Trophoblast cell (in vitro differentiated cells and primary cell): ENCODE measurements around the gene THADA.

Source experiments
- DNase-seq, 2 donors: peaks; one replicate each; pipeline ENCODE4 v3.0.0-alpha.2; 2016
- H2AFZ ChIP-seq: 2 replicates; pipeline ENCODE4 v1.6.1; 2013; ENCODE audit warnings: low read length, moderate library complexity, mild to moderate bottlenecking; ENCODE audit not compliant: insufficient read depth, poor library complexity
- H2AK5ac ChIP-seq: 2 replicates; pipeline ENCODE4 v1.6.1; 2013; ENCODE audit warnings: mild to moderate bottlenecking, low read length
- H2BK120ac ChIP-seq: 2 replicates; pipeline ENCODE4 v1.6.1; 2013; ENCODE audit warnings: low read length, mild to moderate bottlenecking, moderate library complexity; ENCODE audit not compliant: insufficient read depth, poor library complexity
- H2BK12ac ChIP-seq: 2 replicates; pipeline ENCODE4 v1.6.1; 2013; ENCODE audit warnings: mild to moderate bottlenecking, low read length, moderate library complexity
- H2BK5ac ChIP-seq: 2 replicates; pipeline ENCODE4 v1.6.1; 2013; ENCODE audit warnings: low read length, low read depth, moderate library complexity, mild to moderate bottlenecking; ENCODE audit not compliant: poor library complexity
- H3K14ac ChIP-seq: 2 replicates; pipeline ENCODE4 v1.6.1; 2013; ENCODE audit warnings: mild to moderate bottlenecking, low read length
- H3K18ac ChIP-seq: 2 replicates; pipeline ENCODE4 v1.6.1; 2013; ENCODE audit warnings: mild to moderate bottlenecking, low read length
- H3K23ac ChIP-seq: 2 replicates; pipeline ENCODE4 v1.6.1; 2013; ENCODE audit warnings: low read length
- H3K27ac ChIP-seq: 2 replicates; pipeline ENCODE4 v1.5.1; 2013; ENCODE audit warnings: low read depth, mild to moderate bottlenecking, inconsistent platforms, low read length, moderate library complexity
- H3K27me3 ChIP-seq: 2 replicates; pipeline ENCODE4 v1.6.1; 2013; ENCODE audit warnings: inconsistent platforms, mild to moderate bottlenecking, low read length, moderate library complexity; ENCODE audit not compliant: insufficient read depth
- H3K36me3 ChIP-seq, 2 experiments: 1 replicate in 1 of 2; 2 replicates in 1 of 2; pipeline ENCODE4 v1.6.1; 2013; ENCODE audit warnings: low read length in 2 of 2, mild to moderate bottlenecking in 2 of 2, moderate library complexity in 1 of 2; ENCODE audit not compliant: insufficient read depth in 2 of 2, control insufficient read depth in 1 of 2
- H3K4ac ChIP-seq: 2 replicates; pipeline ENCODE4 v1.6.1; 2013; ENCODE audit warnings: low read depth, mild to moderate bottlenecking, low read length, moderate library complexity
- H3K4me1 ChIP-seq, 2 experiments: 1 replicate in 1 of 2; 2 replicates in 1 of 2; pipeline ENCODE4 v1.6.1; 2013; ENCODE audit warnings: low read length in 2 of 2, mild to moderate bottlenecking in 2 of 2, moderate library complexity in 1 of 2; ENCODE audit not compliant: insufficient read depth in 2 of 2, control insufficient read depth in 1 of 2
- H3K4me2 ChIP-seq: 2 replicates; pipeline ENCODE4 v1.6.1; 2013; ENCODE audit warnings: inconsistent platforms, mild to moderate bottlenecking, low read length, moderate library complexity
- H3K4me3 ChIP-seq: 2 replicates; pipeline ENCODE4 v1.5.1; 2013; ENCODE audit warnings: mild to moderate bottlenecking, low read depth, low read length, inconsistent platforms
- H3K79me1 ChIP-seq: one replicate; pipeline ENCODE4 v1.6.1; 2013; ENCODE audit warnings: low read length
- H3K79me2 ChIP-seq: 2 replicates; pipeline ENCODE4 v1.6.1; 2013; ENCODE audit warnings: low read length, mild to moderate bottlenecking; ENCODE audit not compliant: control insufficient read depth, insufficient read depth, poor library complexity
- H3K9ac ChIP-seq: 2 replicates; pipeline ENCODE4 v1.6.1; 2013; ENCODE audit warnings: mild to moderate bottlenecking, low read length
- H3K9me3 ChIP-seq: 2 replicates; pipeline ENCODE4 v1.6.1; 2013; ENCODE audit warnings: low read depth, mild to moderate bottlenecking, control low read depth, inconsistent platforms, low read length; ENCODE audit not compliant: insufficient read depth
- H4K12ac ChIP-seq: 2 replicates; pipeline ENCODE4 v1.6.1; 2013; ENCODE audit warnings: low read depth, mild to moderate bottlenecking, low read length, moderate library complexity
- H4K8ac ChIP-seq: 2 replicates; pipeline ENCODE4 v1.6.1; 2013; ENCODE audit warnings: low read depth, mild to moderate bottlenecking, low read length, moderate library complexity
- H4K91ac ChIP-seq: one replicate; pipeline ENCODE4 v1.6.1; 2013; ENCODE audit warnings: low read depth, mild to moderate bottlenecking, low read length, moderate library complexity
- WGBS: extraction: QIAGEN DNeasy Blood & Tissue Kit; methylation state at CpG from one replicate; pipeline ENCODE4 v1.1.7; 2013; ENCODE audit warnings: missing lambda C conversion rate; ENCODE audit not compliant: insufficient read length, insufficient coverage; ENCODE audit errors: extremely low coverage; 5-methylcytosine and 5-hydroxymethylcytosine counted together

THADA gene

DNA sequence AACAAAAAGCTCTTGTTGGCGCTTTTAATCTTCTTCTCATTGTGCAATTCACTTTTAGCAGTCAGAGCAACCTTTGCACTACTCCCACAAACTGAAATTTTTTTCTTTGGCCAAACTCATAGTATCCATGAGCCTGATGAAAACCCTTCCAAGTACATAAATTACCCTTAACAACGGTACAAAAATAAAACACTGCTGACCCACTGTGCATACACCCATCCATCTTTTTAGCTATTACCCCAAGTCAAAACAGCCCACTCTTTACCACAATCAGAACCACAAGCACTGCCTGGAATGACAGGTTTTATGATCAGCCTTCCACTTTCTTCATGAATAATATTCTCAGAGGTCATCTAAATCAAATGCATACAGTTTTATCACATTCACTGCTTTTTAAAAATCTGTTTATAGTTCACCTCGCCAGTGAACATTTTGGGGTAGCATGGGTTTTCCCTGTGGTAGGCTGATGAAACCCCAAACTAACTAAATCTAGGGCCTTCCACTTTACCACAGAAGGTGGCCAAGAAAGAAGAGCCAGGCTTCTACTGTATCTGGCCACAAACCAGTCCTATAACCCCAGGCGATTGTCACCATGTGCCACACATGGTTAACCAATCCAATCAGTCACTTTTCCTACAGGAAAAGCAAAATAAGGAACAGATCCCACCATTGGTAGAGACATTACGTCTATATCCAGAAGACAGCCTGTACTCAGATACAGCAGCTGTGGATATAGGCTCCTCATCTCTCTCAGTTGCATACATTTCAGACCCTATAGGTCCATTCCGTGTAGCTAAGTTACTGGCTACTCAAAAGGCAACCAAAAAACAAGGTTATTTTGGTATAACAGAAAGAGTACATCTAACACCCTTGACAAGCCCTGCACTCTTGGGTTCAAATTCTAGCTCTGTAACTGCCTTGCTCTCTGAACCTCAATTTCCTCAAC, 171.3 kb downstream of the THADA start:
- no peak overlapping the region for H3K4me2 ChIP-seq
- H4K12ac ChIP-seq: no peak overlapping the region
- H2AFZ ChIP-seq: no peak overlapping the region
- H3K4ac ChIP-seq: peak overlapping the region; percentile 24
- peak overlapping the region; percentile 27 for H2BK120ac ChIP-seq
- peak overlapping the region; percentile 15 for H2AK5ac ChIP-seq
- WGBS: no CpG with 5 or more reads among the region's 6 CpGs
- peaks cover 9 to 16% of the 10 kb centered on the region in 2 experiments for H3K4me1 ChIP-seq
- no peak overlapping the region for H3K4me3 ChIP-seq
- H2BK5ac ChIP-seq: no peak overlapping the region
- no peaks in the 10 kb centered on the region for H3K27me3 ChIP-seq
- H3K9me3 ChIP-seq: no peaks in the 10 kb centered on the region
- peak overlapping the region; percentile 85 for H2BK12ac ChIP-seq
- H3K79me2 ChIP-seq: no peaks in the 10 kb centered on the region
- peaks cover 0 to 2% of the 10 kb centered on the region in 2 experiments for H3K36me3 ChIP-seq
- H4K91ac ChIP-seq: peak overlapping the region; percentile 89
- H3K23ac ChIP-seq: no peak overlapping the region
- no peak overlapping the region for H3K9ac ChIP-seq
- no peak overlapping the region for H3K14ac ChIP-seq
- peaks cover 17% of the 10 kb centered on the region for H3K79me1 ChIP-seq
- no peak overlapping the region for H3K27ac ChIP-seq
- H3K18ac ChIP-seq: no peak overlapping the region
- no peak overlapping the region for H4K8ac ChIP-seq
- no peak for DNase-seq

DNA sequence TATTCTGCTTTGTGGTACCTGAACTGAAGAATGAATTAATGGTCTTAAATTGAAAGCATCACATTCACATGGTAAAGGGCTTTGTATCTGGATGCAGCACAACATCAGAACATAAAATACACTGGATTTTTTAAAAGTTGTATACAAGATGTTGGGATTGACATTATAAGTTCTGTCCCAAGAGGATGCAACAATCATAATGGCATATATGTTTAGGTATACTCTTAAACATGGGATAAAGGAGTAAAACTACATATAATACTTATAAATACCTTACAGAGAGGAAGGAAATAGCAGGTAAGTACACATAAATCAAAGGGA, 171.9 kb downstream of the THADA start:
- Histone ChIP-seq H3K23ac (no peak overlapping the region), H3K4ac (no peak overlapping the region), H4K8ac (no peak overlapping the region)

DNA sequence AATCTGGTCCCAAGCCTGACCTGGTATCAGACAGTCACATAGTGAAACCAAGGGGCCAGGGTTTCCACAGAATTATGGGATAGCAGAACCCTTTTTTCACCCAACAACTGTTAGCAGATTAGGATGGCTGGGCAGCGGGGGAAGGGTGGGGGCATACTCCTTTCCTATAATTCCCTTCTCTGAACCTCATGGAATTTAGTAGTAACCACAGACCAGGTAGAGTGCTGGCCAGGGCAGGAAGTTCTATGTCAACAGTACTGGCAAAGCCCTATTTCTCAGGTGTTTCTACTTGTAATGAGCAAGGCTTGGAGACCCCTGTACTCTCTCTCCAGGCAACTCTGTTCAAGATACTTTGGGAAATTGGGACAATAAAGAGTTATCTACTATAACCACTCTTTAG, 174.6 kb downstream of the THADA start:
- Histone ChIP-seq H2AK5ac (no peak overlapping the region), H3K4me2 (no peak overlapping the region), H2BK120ac (no peak overlapping the region), H3K27me3 (no peaks in the 10 kb centered on the region), H3K23ac (no peak overlapping the region), H3K36me3 (no peaks in the 10 kb centered on the region), H3K79me2 (no peaks in the 10 kb centered on the region), H3K14ac (no peak overlapping the region), H4K8ac (no peak overlapping the region), H3K9ac (no peak overlapping the region), H2AFZ (no peak overlapping the region), H2BK12ac (peak overlapping the region; percentile 63), H3K4ac (no peak overlapping the region), H4K91ac (peak overlapping the region; percentile 53), H3K18ac (no peak overlapping the region), H2BK5ac (peak overlapping the region; percentile 4), H3K4me1 (peaks cover 4 to 14% of the 10 kb centered on the region in 2 experiments), H3K9me3 (no peaks in the 10 kb centered on the region), H3K4me3 (no peak overlapping the region), H4K12ac (no peak overlapping the region), H3K79me1 (peaks cover 13% of the 10 kb centered on the region), H3K27ac (no peak overlapping the region)
- no peak for DNase-seq
- no CpG with 5 or more reads among the region's 1 CpG for WGBS

More for the DNA sequence above, 171.9 kb downstream of the THADA start:
- peaks cover 0 to 2% of the 10 kb centered on the region in 2 experiments for H3K36me3 ChIP-seq
- no peaks in the 10 kb centered on the region for H3K79me2 ChIP-seq
- DNase-seq: no peak
- H3K4me3 ChIP-seq: no peak overlapping the region
- H4K91ac ChIP-seq: peak overlapping the region; percentile 56
- H3K9me3 ChIP-seq: no peaks in the 10 kb centered on the region
- H3K4me2 ChIP-seq: no peak overlapping the region
- peaks cover 9 to 17% of the 10 kb centered on the region in 2 experiments for H3K4me1 ChIP-seq
- no peak overlapping the region for H3K14ac ChIP-seq
- no peaks in the 10 kb centered on the region for H3K27me3 ChIP-seq
- H2BK5ac ChIP-seq: no peak overlapping the region
- H2BK120ac ChIP-seq: no peak overlapping the region
- H3K27ac ChIP-seq: no peak overlapping the region
- no peak overlapping the region for H4K12ac ChIP-seq
- no peak overlapping the region for H2AFZ ChIP-seq
- H3K9ac ChIP-seq: no peak overlapping the region
- no peak overlapping the region for H3K18ac ChIP-seq
- peaks cover 18% of the 10 kb centered on the region for H3K79me1 ChIP-seq
- no peak overlapping the region for H2AK5ac ChIP-seq
- H2BK12ac ChIP-seq: no peak overlapping the region

DNA sequence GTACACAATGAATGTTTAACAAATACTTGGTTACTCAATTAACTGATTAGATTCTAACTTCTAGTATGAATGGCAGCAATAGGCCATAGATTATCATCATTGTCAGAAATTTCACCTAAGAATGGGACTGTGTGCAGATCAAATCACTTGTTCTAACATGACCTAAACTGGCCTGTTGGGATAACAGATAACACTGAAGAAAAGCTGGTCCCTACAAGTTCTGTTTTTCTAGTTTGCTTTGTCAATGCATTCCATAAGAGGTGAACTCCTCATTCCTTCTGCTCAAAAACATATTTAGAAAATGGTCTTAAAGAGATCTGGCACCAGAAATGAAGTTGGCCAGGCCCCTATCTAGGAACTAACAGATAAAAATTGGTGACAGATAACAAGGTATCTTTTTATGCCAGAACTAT, 175.4 kb downstream of the THADA start:
- Histone ChIP-seq H3K36me3 (no peaks in the 10 kb centered on the region), H4K12ac (no peak overlapping the region), H3K79me2 (peaks cover 2% of the 10 kb centered on the region), H2BK120ac (no peak overlapping the region), H4K91ac (no peak overlapping the region), H4K8ac (no peak overlapping the region), H3K4me3 (no peak overlapping the region), H3K4me1 (peaks cover 5 to 12% of the 10 kb centered on the region in 2 experiments), H3K27ac (peak overlapping the region; percentile 32), H2BK5ac (no peak overlapping the region), H3K23ac (no peak overlapping the region), H3K14ac (no peak overlapping the region), H3K18ac (no peak overlapping the region), H2AK5ac (no peak overlapping the region), H2BK12ac (no peak overlapping the region), H3K9ac (no peak overlapping the region), H3K27me3 (no peaks in the 10 kb centered on the region), H3K79me1 (peaks cover 12% of the 10 kb centered on the region), H2AFZ (no peak overlapping the region), H3K9me3 (no peaks in the 10 kb centered on the region), H3K4ac (no peak overlapping the region), H3K4me2 (no peak overlapping the region)
- peak in 1 of 2 donors; percentile 80 for DNase-seq
